ENCODE data around the gene SDK1.

The SDK1 gene

DNA sequence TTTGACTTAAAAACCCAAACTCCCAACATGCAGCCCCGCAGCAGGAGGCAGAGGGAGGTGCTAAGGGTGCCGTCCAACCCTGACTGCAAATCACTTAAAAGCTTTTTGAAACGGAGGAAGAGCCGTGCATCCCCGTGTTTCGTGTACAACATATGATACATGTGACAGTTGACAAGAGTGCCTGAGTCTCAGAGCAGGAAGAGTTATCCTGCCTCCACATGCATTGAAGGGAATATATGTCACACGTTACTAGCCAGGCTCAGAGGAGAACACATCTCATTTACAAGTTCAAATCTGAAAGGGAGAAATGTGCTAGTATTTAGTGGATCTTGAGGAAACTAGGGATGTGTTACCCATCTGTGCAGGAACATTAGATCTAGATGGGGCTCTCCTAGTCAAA, 69.9 kb downstream of the SDK1 start:
- H3K27ac ChIP-seq (ENCODE audit: low read depth, low read length), result no peak overlapping the region
- H3K36me3 ChIP-seq (ENCODE audit: control insufficient read depth, low read length), result no peaks in the 10 kb centered on the region
- no peaks in the 10 kb centered on the region for H3K79me2 ChIP-seq (ENCODE audit: control insufficient read depth, low read length)
- no peak overlapping the region for H3K4me2 ChIP-seq (ENCODE audit: low read length)
- no peaks in the 10 kb centered on the region for H3K9me3 ChIP-seq (ENCODE audit: control insufficient read depth, insufficient read depth, low read length)
- peaks cover 25% of the 10 kb centered on the region for H3K27me3 ChIP-seq (ENCODE audit: control insufficient read depth, low read length)
- H3K4me3 ChIP-seq (ENCODE audit: low read length), result no peak overlapping the region
- TF ChIP-seq, protein P1, sequence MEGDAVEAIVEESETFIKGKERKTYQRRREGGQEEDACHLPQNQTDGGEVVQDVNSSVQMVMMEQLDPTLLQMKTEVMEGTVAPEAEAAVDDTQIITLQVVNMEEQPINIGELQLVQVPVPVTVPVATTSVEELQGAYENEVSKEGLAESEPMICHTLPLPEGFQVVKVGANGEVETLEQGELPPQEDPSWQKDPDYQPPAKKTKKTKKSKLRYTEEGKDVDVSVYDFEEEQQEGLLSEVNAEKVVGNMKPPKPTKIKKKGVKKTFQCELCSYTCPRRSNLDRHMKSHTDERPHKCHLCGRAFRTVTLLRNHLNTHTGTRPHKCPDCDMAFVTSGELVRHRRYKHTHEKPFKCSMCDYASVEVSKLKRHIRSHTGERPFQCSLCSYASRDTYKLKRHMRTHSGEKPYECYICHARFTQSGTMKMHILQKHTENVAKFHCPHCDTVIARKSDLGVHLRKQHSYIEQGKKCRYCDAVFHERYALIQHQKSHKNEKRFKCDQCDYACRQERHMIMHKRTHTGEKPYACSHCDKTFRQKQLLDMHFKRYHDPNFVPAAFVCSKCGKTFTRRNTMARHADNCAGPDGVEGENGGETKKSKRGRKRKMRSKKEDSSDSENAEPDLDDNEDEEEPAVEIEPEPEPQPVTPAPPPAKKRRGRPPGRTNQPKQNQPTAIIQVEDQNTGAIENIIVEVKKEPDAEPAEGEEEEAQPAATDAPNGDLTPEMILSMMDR (IDR thresholded peaks at IDR 0.05; ENCODE audit: low read depth, low read length, poor library complexity, severe bottlenecking), result no peak
- no peak for TF ChIP-seq EZH2phosphoT487 (IDR thresholded peaks at IDR 0.05; ENCODE audit: borderline replicate concordance, low read length)
- peaks cover 7% of the 10 kb centered on the region for H3K4me1 ChIP-seq (ENCODE audit: control insufficient read depth, low read length)
- no peaks in the 10 kb centered on the region for H3K9me2 ChIP-seq (replicated peaks; ENCODE audit: control insufficient read depth, low read length)
- H3F3A ChIP-seq (ENCODE audit: control insufficient read depth, insufficient read depth), result no peaks in the 10 kb centered on the region
- H4K20me1 ChIP-seq (ENCODE audit: control insufficient read depth, insufficient read depth, low read depth, low read length), result no peaks in the 10 kb centered on the region

GRCh38 chr7:3371601-3372000, 70.5 kb downstream of the SDK1 start:
- no peak for TF ChIP-seq EZH2phosphoT487 (IDR thresholded peaks at IDR 0.05; ENCODE audit: borderline replicate concordance, low read length)
- TF ChIP-seq, protein P1 (IDR thresholded peaks at IDR 0.05; ENCODE audit: low read depth, low read length, poor library complexity, severe bottlenecking), result no peak
- peak overlapping the region; percentile 5; the same call in 1 of the 2 replicates for H3K4me2 ChIP-seq (ENCODE audit: low read length)

DNA sequence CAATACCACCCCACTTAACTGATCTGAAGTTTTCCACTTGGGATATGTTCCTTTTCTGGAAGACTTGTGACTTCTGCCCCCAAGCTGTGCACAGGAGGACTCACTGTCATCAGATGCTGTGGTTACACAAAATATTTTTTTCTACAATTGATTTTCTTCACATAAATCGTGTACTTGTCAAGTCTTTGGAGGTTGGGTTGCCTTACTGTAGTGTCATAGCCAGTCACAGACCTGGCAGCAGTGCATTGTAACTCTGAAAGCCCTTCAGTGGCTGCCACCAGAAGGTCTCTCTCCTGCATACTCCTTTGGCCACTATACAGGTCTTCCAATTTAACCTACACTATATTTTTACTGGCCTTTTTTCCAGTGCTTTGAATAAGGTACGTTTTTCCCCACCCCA, 73.2 kb downstream of the SDK1 start:
- Histone ChIP-seq H3K4me2 (ENCODE audit: low read length) (no peak overlapping the region), H3K4me1 (ENCODE audit: control insufficient read depth, low read length) (peaks cover 7% of the 10 kb centered on the region), H3K9me2 (replicated peaks; ENCODE audit: control insufficient read depth, low read length) (no peaks in the 10 kb centered on the region), H3K79me2 (ENCODE audit: control insufficient read depth, low read length) (no peaks in the 10 kb centered on the region), H3K36me3 (ENCODE audit: control insufficient read depth, low read length) (no peaks in the 10 kb centered on the region), H3K4me3 (ENCODE audit: low read length) (no peak overlapping the region), H3K27ac (ENCODE audit: low read depth, low read length) (no peak overlapping the region), H4K20me1 (ENCODE audit: control insufficient read depth, insufficient read depth, low read depth, low read length) (no peaks in the 10 kb centered on the region), H3K27me3 (ENCODE audit: control insufficient read depth, low read length) (peaks cover 23% of the 10 kb centered on the region), H3F3A (ENCODE audit: control insufficient read depth, insufficient read depth) (no peaks in the 10 kb centered on the region), H3K9me3 (ENCODE audit: control insufficient read depth, insufficient read depth, low read length) (no peaks in the 10 kb centered on the region)
- TF ChIP-seq EZH2phosphoT487 (IDR thresholded peaks at IDR 0.05; ENCODE audit: borderline replicate concordance, low read length), result no peak
- TF ChIP-seq, protein P1 (IDR thresholded peaks at IDR 0.05; ENCODE audit: low read depth, low read length, poor library complexity, severe bottlenecking), result no peak

More at GRCh38 chr7:3371601-3372000, 70.5 kb downstream of the SDK1 start:
- Histone ChIP-seq H3K4me1 (ENCODE audit: control insufficient read depth, low read length) (peaks cover 7% of the 10 kb centered on the region), H3K27me3 (ENCODE audit: control insufficient read depth, low read length) (peaks cover 23% of the 10 kb centered on the region), H3K4me3 (ENCODE audit: low read length) (no peak overlapping the region), H3F3A (ENCODE audit: control insufficient read depth, insufficient read depth) (no peaks in the 10 kb centered on the region), H3K36me3 (ENCODE audit: control insufficient read depth, low read length) (no peaks in the 10 kb centered on the region), H3K9me3 (ENCODE audit: control insufficient read depth, insufficient read depth, low read length) (no peaks in the 10 kb centered on the region), H4K20me1 (ENCODE audit: control insufficient read depth, insufficient read depth, low read depth, low read length) (no peaks in the 10 kb centered on the region), H3K27ac (ENCODE audit: low read depth, low read length) (no peak overlapping the region), H3K9me2 (replicated peaks; ENCODE audit: control insufficient read depth, low read length) (no peaks in the 10 kb centered on the region), H3K79me2 (ENCODE audit: control insufficient read depth, low read length) (no peaks in the 10 kb centered on the region)

Data from DOHH2 (cell line).